ENCODE results near the gene DLGAP1.

The DLGAP1 gene

GRCh38 chr18:3451183-3451988 lies 1003.7 kb downstream of the DLGAP1 start:
- H3K4me3 ChIP-seq (ENCODE audit: low read depth, low read length) = peak overlapping the region; percentile 56
- H3K4me1 ChIP-seq (ENCODE audit: control insufficient read depth, insufficient read depth, low read length) = peaks cover 14% of the 10 kb centered on the region
- H3K36me3 ChIP-seq (ENCODE audit: control insufficient read depth in 2 of 2, insufficient read depth in 1 of 2, low read length in 2 of 2) = peaks cover 2 to 5% of the 10 kb centered on the region in 2 experiments; a peak in 2 of 3 replicates
- no peaks in the 10 kb centered on the region for H3K9me3 ChIP-seq (ENCODE audit: control insufficient read depth, insufficient read depth, low read depth, low read length)
- CTCF ChIA-PET = interaction anchor here (0.6 to 5.2 kb wide), 9 partner anchors 9 to 219 kb away, joined by 3 to 54 read pairs (median 3); no protein-coding TSS in a partner anchor
- POLR2A ChIA-PET = interaction anchor here (0.6 to 2.8 kb wide), 10 partner anchors 11 to 443 kb away, joined by 3 to 11 read pairs (median 4); no protein-coding TSS in a partner anchor
- H3K27ac ChIP-seq (ENCODE audit: extremely low read depth, low read depth, low read length) = peak overlapping the region; percentile 98
- no peak for TF ChIP-seq MYNN (tag by site-specific recombination; IDR thresholded peaks at IDR 0.05; ENCODE audit: borderline replicate concordance)
- TF ChIP-seq ZNF571 (tag by site-specific recombination; IDR thresholded peaks at IDR 0.05) = no peak
- TF ChIP-seq ZNF175 (tag by site-specific recombination; IDR thresholded peaks at IDR 0.05) = no peak
- no peak for TF ChIP-seq ZNF549 (tag by site-specific recombination; IDR thresholded peaks at IDR 0.05)
- TF ChIP-seq, protein P1, sequence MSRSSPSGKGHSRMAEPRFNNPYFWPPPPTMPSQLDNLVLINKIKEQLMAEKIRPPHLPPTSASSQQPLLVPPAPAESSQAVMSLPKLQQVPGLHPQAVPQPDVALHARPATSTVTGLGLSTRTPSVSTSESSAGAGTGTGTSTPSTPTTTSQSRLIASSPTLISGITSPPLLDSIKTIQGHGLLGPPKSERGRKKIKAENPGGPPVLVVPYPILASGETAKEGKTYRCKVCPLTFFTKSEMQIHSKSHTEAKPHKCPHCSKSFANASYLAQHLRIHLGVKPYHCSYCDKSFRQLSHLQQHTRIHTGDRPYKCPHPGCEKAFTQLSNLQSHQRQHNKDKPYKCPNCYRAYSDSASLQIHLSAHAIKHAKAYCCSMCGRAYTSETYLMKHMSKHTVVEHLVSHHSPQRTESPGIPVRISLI (tag by site-specific recombination; IDR thresholded peaks at IDR 0.05) = no peak
- TF ChIP-seq SETDB1 (IDR thresholded peaks at IDR 0.05; ENCODE audit: insufficient read length, low read length) = no peak
- TF ChIP-seq, protein P2, sequence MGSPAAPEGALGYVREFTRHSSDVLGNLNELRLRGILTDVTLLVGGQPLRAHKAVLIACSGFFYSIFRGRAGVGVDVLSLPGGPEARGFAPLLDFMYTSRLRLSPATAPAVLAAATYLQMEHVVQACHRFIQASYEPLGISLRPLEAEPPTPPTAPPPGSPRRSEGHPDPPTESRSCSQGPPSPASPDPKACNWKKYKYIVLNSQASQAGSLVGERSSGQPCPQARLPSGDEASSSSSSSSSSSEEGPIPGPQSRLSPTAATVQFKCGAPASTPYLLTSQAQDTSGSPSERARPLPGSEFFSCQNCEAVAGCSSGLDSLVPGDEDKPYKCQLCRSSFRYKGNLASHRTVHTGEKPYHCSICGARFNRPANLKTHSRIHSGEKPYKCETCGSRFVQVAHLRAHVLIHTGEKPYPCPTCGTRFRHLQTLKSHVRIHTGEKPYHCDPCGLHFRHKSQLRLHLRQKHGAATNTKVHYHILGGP (tag by site-specific recombination; IDR thresholded peaks at IDR 0.05) = no peak
- no peak for TF ChIP-seq KLF16 (tag by site-specific recombination; IDR thresholded peaks at IDR 0.05)
- TF ChIP-seq ZNF747 (tag by site-specific recombination; IDR thresholded peaks at IDR 0.05) = no peak
- no peak for TF ChIP-seq ZNF423 (tag by site-specific recombination; IDR thresholded peaks at IDR 0.05)
- TF ChIP-seq ZNF311 (tag by site-specific recombination; IDR thresholded peaks at IDR 0.05; ENCODE audit: borderline replicate concordance) = no peak
- TF ChIP-seq AEBP2 (tag by site-specific recombination; IDR thresholded peaks at IDR 0.05; ENCODE audit: borderline replicate concordance) = no peak
- TF ChIP-seq MZF1 (tag by site-specific recombination; IDR thresholded peaks at IDR 0.05; ENCODE audit: borderline replicate concordance) = no peak; the same call in 1 of the 2 replicates
- TF ChIP-seq TCF7L2 (IDR thresholded peaks at IDR 0.05; ENCODE audit: borderline replicate concordance, low read depth, low read length) = no peak
- TF ChIP-seq ZNF48 (tag by site-specific recombination; IDR thresholded peaks at IDR 0.05) = no peak
- no peak for TF ChIP-seq ZNF2 (tag by site-specific recombination; IDR thresholded peaks at IDR 0.05)
- TF ChIP-seq HOXD13 (CRISPR knock-in tag; IDR thresholded peaks at IDR 0.05; ENCODE audit: borderline replicate concordance) = no peak
- TF ChIP-seq ZNF600 (tag by site-specific recombination; IDR thresholded peaks at IDR 0.05) = peak; percentile 97
- no peak for TF ChIP-seq ZBTB7A (tag by site-specific recombination; IDR thresholded peaks at IDR 0.05; ENCODE audit: low read depth)
- peak; percentile 31; the same call in 1 of the 2 replicates for TF ChIP-seq ZNF629 (tag by site-specific recombination; IDR thresholded peaks at IDR 0.05)
- no peak for TF ChIP-seq ZNF174 (tag by site-specific recombination; IDR thresholded peaks at IDR 0.05)
- TF ChIP-seq, protein P3, sequence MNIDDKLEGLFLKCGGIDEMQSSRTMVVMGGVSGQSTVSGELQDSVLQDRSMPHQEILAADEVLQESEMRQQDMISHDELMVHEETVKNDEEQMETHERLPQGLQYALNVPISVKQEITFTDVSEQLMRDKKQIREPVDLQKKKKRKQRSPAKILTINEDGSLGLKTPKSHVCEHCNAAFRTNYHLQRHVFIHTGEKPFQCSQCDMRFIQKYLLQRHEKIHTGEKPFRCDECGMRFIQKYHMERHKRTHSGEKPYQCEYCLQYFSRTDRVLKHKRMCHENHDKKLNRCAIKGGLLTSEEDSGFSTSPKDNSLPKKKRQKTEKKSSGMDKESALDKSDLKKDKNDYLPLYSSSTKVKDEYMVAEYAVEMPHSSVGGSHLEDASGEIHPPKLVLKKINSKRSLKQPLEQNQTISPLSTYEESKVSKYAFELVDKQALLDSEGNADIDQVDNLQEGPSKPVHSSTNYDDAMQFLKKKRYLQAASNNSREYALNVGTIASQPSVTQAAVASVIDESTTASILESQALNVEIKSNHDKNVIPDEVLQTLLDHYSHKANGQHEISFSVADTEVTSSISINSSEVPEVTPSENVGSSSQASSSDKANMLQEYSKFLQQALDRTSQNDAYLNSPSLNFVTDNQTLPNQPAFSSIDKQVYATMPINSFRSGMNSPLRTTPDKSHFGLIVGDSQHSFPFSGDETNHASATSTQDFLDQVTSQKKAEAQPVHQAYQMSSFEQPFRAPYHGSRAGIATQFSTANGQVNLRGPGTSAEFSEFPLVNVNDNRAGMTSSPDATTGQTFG (tag by site-specific recombination; IDR thresholded peaks at IDR 0.05; ENCODE audit: borderline replicate concordance) = no peak
- no peak; the same call in 1 of the 2 replicates for TF ChIP-seq BCL11A (tag by site-specific recombination; IDR thresholded peaks at IDR 0.05; ENCODE audit: low read depth)
- TF ChIP-seq KLF7 (tag by site-specific recombination; IDR thresholded peaks at IDR 0.05; ENCODE audit: borderline replicate concordance) = no peak
- peak; percentile 78 for TF ChIP-seq FEZF1 (tag by site-specific recombination; IDR thresholded peaks at IDR 0.05)
- no peak for TF ChIP-seq ZNF350 (tag by site-specific recombination; IDR thresholded peaks at IDR 0.05)
- TF ChIP-seq ZNF580 (tag by site-specific recombination; IDR thresholded peaks at IDR 0.05) = peak; percentile 20; the same call in 1 of the 2 replicates
- no peak for TF ChIP-seq ZBTB48 (tag by site-specific recombination; IDR thresholded peaks at IDR 0.05)
- no peak for TF ChIP-seq ZNF239 (tag by site-specific recombination; IDR thresholded peaks at IDR 0.05)
